Measurements from ENCODE around the gene SGPP1. TPM values are rescaled to one million over a fixed set of nuclear protein-coding genes. Genes with fewer than 3 reads are reported as not detected.

SGPP1 gene
- total and polyA plus RNA-seq, 2 of the 8 experiments (the other 6 are each of a cell fraction or from before 2014, with no cell fraction given) = 5.7 to 8.1 TPM

- no peak; the same call in 1 of the 2 replicates for TF ChIP-seq RBBP5 (IDR thresholded peaks at IDR 0.05; ENCODE audit: borderline replicate concordance, low read depth, low read length)
- peak; percentile 92 for TF ChIP-seq E2F6 (IDR thresholded peaks at IDR 0.05)
- TF ChIP-seq CTCF (IDR thresholded peaks at IDR 0.05; ENCODE audit: control extremely low read depth in 1 of 3, insufficient read depth in 1 of 3, low read depth in 1 of 3, low read length in 3 of 3) = peak; percentile 42 to 85 (median 71); a peak in 3 of 4 replicates
- no peak for TF ChIP-seq CBX8 (IDR thresholded peaks at IDR 0.05; ENCODE audit: borderline replicate concordance, low read depth, low read length)
- TF ChIP-seq TCF12 (IDR thresholded peaks at IDR 0.05; ENCODE audit: low read depth, low read length) = no peak
- TF ChIP-seq KDM4A (IDR thresholded peaks at IDR 0.05; ENCODE audit: low read depth, low read length, severe bottlenecking) = peak; percentile 56
- peak; percentile 93 for TF ChIP-seq TAF7 (optimal IDR thresholded peaks at IDR 0.05; ENCODE audit: borderline replicate concordance, low read depth, low read length)
- TF ChIP-seq CHD1 (IDR thresholded peaks at IDR 0.05; ENCODE audit: low read depth, low read length) = no peak
- TF ChIP-seq RXRA (IDR thresholded peaks at IDR 0.05; ENCODE audit: insufficient read depth, low read depth, low read length) = no peak
- TF ChIP-seq SP4 (IDR thresholded peaks at IDR 0.05; ENCODE audit: low read length) = peak; percentile 57; the same call in 1 of the 2 replicates
- no peak for TF ChIP-seq KDM1A (IDR thresholded peaks at IDR 0.05; ENCODE audit: borderline replicate concordance, low read length)
- TF ChIP-seq POLR2A (IDR thresholded peaks at IDR 0.05; ENCODE audit: control extremely low read depth in 1 of 2, low read depth in 2 of 2, low read length in 2 of 2) = peak; percentile 78 to 93
- TF ChIP-seq CHD2 (IDR thresholded peaks at IDR 0.05; ENCODE audit: low read length) = no peak; the same call in 1 of the 2 replicates
- TF ChIP-seq GTF2F1 (IDR thresholded peaks at IDR 0.05; ENCODE audit: borderline replicate concordance, low read depth, low read length) = peak; percentile 68; the same call in 1 of the 2 replicates
- peak; percentile 95 for TF ChIP-seq TBP (IDR thresholded peaks at IDR 0.05; ENCODE audit: low read depth, low read length)
- TF ChIP-seq NANOG (IDR thresholded peaks at IDR 0.05; ENCODE audit: insufficient read depth, low read depth, low read length, poor library complexity, severe bottlenecking) = no peak
- peak; percentile 90 for TF ChIP-seq PHF8 (conservative IDR thresholded peaks at IDR 0.05; ENCODE audit: low read depth, low read length)
- TF ChIP-seq HDAC6 (IDR thresholded peaks at IDR 0.05; ENCODE audit: low read depth, low read length) = no peak
- no peak for TF ChIP-seq NRF1 (IDR thresholded peaks at IDR 0.05; ENCODE audit: low read depth, low read length)
- 0 out of 4 replicates have a peak, but pooled peaks of 1 of the 2 experiments have one; percentile 19 for TF ChIP-seq SIN3A (conservative IDR thresholded peaks at IDR 0.05 in 1 of 2, IDR thresholded peaks at IDR 0.05 in 1 of 2; ENCODE audit: low read depth in 1 of 2, low read length in 2 of 2)
- no peak for TF ChIP-seq JUN (IDR thresholded peaks at IDR 0.05; ENCODE audit: low read depth, low read length)
These were observed 86.2 kb downstream of the SGPP1 start, which contains the start of gene WDR89 (continued) for GRCh38 chr14:63641473-63642228.
